GM19328 (cell line): ENCODE results near the gene SELENOS.

Experiments
- ATAC-seq: cut with Tn5 transposase; IDR thresholded peaks from one replicate; pipeline ENCODE4 v1.9.1; 2021; ENCODE audit warnings: mild to moderate bottlenecking, moderate library complexity; ENCODE audit not compliant: unreplicated experiment

Gene SELENOS

DNA sequence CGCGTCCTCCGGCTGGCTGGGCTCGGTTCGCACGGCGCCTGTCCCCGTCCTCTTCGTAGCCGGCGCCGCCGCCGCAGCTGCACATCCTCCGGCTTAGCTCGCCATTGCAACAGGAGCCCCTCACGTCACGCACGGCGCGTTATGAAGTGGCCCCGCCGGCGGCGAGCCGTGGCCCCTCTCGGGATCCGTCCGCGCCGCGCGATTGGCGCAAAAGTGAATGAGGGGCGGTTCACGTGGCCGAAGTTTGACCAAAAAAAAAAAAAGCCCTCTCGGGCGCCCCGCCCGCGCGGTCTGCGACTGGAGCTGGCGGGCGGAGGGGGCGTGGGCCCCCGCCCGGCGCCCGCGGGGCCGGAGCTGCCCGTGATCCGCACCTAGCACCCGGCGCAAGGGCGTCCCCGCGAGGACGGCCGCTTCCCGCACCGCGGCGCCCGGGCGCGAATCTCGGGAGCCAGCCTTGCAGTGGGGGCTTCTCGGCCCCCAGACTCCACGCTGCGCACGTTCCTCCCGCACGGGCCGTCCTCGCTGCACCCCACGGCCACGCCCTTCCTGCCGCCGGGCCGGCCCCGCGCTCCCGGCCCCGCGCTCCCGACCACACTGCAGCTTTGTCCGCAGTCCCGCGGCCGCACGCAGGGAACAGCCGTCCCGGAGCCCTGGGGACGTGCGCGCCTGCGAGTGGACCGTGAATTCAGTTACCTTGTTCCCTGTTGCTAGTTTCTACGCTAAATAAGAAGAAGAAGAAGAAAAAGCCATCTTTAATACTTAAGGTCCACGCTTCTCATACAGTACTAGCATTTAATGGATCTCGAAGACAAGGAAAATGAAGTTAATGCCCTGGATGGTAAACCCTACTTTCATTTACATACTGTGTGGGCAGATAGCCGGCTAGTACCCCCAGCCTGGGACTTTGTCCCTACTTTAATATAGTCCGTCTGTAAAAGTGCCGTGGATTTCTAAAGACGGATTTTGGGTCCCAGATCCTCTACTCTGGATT, 25.2 kb downstream of the SELENOS start, which contains the start of gene CHSY1:
CHSY1 (minus strand) TSS at position 219 of the 991 bp plus-strand sequence. CDS start 592 bp downstream, outside the sequence.
- ATAC-seq: peak; percentile 66

- peak; percentile 26 for ATAC-seq
Measured at GRCh38 chr15:101250873-101251829, 26.1 kb downstream of the SELENOS start.

DNA sequence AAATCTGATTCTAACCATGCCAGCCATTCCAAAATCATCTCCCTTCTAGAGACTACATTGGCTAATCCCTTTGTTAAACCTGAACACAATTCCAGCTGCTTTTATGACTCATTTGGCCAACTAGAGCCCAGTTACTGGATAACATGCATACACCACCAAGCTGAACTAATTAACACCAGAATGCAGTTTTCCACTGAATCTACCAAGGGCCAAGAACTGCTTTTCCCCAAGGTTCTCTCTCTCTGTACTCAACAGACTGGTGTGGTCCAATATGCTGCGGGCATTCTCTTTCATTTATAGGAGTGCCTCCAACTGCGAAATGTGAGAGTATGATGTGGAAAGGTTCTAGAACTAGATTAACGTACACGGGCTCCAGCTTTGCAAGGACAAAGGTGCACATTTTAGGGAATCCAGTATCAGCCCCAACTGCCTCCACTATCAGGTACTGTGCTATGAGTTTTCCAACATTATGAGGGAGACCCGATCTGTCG, 26.9 kb downstream of the SELENOS start:
- no peak for ATAC-seq

GRCh38 chr15:101248274-101248673, 29.0 kb downstream of the SELENOS start:
- ATAC-seq: no peak

GRCh38 chr15:101246824-101247745, 30.2 kb downstream of the SELENOS start:
- no peak for ATAC-seq

- no peak for ATAC-seq
Measured at GRCh38 chr15:101246391-101246790, 30.9 kb downstream of the SELENOS start.

DNA sequence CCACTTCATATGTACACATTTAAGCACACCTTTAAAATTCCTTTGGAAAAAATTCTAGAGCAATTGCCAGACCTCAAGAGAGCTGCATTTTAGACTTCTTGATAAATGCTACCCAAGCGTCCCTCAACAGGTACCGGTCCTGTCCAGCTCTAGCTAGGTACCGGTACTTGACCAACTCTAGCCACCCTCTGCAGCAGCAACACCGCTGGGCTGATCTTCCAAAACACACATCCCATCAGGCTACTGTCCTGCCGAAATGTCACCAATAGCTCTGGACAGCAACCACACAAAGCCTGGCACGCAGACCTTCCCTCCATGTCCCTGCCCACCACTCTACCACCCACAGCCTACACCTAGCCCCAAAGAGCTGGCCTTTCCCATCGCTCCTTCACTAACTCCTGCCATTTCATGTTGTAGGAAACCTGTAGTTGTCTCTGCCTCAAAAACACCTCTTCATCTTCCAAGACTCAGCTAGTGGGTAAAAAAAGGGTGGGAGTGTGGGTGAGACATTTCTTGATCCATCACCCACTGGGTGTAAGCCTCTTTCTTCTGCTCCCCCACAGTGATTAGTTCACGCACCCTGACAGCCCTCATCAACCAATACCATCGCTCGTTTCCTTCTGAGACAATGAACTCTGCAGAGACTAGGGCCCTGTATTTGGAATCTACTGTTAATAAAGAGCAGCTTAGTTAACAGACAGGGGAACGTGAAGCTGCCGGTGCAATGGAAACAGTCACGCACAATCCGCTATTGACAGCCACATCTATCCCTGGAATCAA, 32.2 kb downstream of the SELENOS start:
- ATAC-seq: no peak

- ATAC-seq: no peak
Measured at GRCh38 chr15:101244036-101244781, 33.1 kb downstream of the SELENOS start.

DNA sequence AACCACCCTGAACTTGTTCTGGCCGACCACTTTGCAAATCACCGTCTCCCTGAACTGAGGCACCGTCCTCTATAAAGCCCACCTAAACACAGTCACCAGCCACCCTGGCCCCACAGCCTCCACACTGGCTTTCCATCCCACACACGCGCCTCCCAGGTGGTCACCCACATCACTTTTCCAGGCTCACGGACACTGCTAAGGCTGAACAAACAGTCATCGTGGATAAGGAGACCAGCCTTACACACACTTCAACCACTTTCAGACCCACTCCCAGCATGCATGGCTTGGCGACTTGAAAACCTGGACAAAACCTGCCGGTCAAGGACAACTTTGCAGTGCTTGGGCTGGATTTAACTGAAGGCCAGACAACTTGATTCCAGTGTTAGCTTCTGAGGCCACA, 33.9 kb downstream of the SELENOS start:
- no peak for ATAC-seq

DNA sequence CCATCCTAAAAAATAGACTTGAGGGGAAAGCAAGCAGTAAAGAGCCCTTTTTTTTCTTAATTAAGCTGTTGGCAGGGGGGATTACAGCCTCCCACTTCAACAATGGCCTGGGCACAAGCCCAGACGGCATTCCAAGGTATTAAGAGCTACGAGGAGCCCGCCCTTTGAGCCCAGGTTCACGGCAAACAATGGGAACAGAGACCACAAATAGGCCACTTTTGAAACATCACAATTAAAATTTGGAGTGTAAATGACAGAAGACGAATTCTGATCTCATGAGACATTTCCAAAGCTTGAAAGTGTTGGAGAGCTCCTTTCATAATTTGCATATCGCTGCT, 34.3 kb downstream of the SELENOS start:
- ATAC-seq: no peak

DNA sequence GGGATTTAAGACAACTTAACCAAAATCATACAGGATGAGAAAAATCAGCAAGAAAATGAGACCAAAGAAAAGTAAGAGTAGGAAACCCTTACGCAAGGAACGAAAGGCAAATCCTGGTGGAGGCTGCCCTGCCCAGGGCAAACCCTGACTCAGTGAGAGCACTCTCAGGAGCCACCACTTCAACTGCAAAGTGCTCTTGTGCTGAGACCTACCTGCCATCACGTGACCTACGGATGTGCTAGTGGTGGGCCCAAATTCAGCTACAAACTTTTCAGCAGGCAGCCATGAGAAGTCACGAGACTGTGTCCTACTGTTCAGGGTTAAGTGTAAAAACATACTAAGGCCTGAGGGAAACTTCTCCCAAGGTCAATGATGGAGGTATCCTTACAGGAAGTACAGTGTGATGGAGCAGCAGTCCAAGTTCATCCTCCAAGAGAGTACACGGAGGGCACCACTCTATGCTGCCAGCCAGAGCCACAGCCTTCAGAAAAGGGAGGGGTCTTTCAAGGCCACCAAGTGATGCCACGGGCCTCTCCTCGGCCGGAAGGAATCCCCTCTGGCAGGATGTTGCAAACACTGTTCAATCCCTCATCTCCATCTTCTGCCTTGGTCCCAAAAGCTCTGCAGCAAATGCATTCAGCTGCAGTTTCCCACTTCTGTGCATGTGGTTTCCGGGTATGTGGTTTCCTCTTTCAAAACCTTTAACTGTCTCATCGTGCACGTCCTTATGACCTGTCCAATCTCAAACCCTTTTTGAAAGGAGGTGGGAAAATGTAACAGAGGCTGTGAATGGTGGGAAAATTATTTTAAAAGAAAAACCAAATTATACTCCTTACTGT, 34.9 kb downstream of the SELENOS start:
- ATAC-seq: peak; percentile 65

- ATAC-seq: no peak
Measured at GRCh38 chr15:101240358-101240757, 36.9 kb downstream of the SELENOS start.

DNA sequence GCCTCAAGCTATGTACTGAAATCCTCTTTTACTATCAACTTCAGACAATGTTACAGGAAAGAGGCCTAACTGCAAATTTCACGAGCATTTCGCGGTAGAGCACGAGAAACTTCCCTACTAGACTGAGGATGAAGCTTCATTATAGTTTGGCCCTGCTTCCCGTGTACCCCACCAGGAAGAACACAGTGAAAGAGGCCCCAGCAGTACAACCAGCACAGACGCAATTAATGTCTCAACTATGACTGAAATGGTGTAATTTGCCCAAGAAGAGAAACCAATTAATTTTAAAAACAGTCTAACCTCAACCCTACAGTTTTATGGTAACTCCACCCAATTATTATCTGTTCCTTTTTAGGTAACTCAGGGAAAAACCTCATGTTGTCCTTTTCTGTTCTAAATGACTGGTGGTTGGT, 37.6 kb downstream of the SELENOS start:
- ATAC-seq: no peak

- ATAC-seq: no peak
Measured at GRCh38 chr15:101237251-101237650, 40.0 kb downstream of the SELENOS start.

DNA sequence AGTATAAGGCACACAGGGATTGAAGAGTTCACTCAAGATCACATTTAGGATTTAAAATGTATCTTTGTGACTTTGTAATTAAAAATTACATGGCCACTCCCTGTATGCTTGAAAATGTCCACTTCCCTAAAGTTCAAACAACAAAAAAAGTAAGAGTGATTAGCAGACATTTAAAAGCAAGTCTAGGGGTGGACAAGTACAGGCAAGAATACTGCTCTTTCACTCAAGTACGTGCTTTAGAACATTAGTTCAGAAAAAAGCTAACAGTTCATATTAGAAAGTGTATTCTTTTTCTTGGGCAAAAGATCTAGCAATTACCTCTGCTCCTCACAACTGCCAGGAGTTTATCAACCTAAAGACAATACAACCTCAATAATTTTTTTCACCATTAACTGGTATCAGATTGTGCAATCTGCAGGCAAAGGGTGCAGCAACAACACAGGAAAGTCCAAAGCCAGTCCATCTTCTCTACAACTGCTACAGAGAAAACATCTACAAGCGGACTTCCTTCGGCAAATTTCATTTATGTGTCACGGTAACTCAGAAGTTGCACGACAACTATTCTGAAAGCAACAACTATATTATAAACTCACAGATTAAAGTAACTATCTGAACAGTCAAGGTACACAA, 43.5 kb downstream of the SELENOS start:
- no peak for ATAC-seq

DNA sequence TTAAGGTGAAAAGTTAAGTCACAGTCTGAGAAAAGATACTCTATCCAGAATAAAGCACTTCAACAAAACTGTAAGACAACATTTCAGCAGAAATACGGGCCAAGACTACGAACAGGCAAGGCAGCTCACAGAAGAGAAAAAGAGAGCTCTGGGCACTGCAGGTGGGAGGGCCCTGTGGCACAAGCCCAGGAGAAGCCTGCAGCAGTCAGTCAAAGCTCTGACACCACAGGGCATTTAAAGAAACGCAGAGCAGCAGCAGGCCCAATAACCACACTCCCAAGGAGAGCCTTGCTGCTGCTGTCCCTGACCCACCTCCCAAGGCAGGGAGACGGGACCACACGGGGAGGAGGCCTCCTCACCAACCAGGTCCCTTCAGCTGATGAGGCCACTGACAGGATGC, 44.6 kb downstream of the SELENOS start:
- no peak for ATAC-seq

DNA sequence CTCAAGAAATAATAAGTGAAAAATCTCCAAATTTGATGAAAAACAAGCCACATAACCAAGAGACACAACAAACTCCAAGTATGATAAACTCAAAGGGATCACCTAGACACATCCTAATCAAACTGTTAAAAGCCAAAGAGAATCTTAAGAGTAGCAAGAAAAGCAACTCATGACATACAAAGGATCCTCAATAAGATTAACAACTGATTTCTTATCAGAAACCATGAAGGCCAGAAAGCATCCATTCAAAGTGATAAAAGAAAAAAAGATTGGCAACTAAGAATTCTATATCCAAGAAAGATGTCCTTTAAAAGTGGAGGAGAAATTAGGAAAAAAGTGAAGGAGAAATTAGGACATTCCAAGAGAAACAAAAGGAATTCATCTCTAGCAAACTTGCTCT, 49.0 kb downstream of the SELENOS start:
- no peak for ATAC-seq
